Body of pancreas (tissue), 4 donors: ENCODE results near the gene LAD1. TPM values are rescaled to one million over a fixed set of nuclear protein-coding genes. Genes with fewer than 3 reads are reported as not detected.

ENCODE experiments used
- ATAC-seq: fragments of 150-250 bp; one replicate; pipeline ENCODE4 v1.9.1; 2016
- DNase-seq, 4 donors: peaks; one replicate each; pipeline ENCODE4 v3.0.0-alpha.2; 2019
- H3K27ac ChIP-seq, 4 donors: fragments of 200-600 bp; sonication (generic); 1 replicate in 3 of 4; 2 replicates in 1 of 4; pipeline versions ENCODE4 v1.5.1 to v1.6.1; 2016 to 2019; ENCODE audit warnings: mild to moderate bottlenecking in 1 of 4, mixed read lengths in 1 of 4, moderate library complexity in 1 of 4
- H3K27me3 ChIP-seq, 2 donors: fragments of 200-600 bp; sonication (generic); one replicate each; pipeline ENCODE4 v1.6.0; 2016; ENCODE audit warnings: mild to moderate bottlenecking in 1 of 2
- H3K36me3 ChIP-seq, 2 donors: fragments of 200-600 bp; sonication (generic); replicated peaks in 1 of 2; 2 replicates each; pipeline ENCODE4 v1.5.1; 2016; ENCODE audit warnings: low read depth in 2 of 2; ENCODE audit not compliant: insufficient read depth in 1 of 2
- H3K4me1 ChIP-seq: fragments of 200-600 bp; sonication (generic); one replicate; pipeline ENCODE4 v1.6.0; 2016
- H3K4me3 ChIP-seq, 2 donors: fragments of 200-600 bp; sonication (generic); 1 replicate in 1 of 2; 2 replicates in 1 of 2; pipeline ENCODE4 v1.5.1; 2016 to 2019
- H3K9me3 ChIP-seq, 3 donors: fragments of 200-600 bp; sonication (generic); 1 replicate in 2 of 3; 2 replicates in 1 of 3; pipeline ENCODE4 v1.5.1; 2016
- CTCF ChIP-seq, 7 experiments: fragments of 450-650 bp in 4 of 7; fragments of 200-600 bp in 3 of 7; sonication (generic) in 3 of 7; IDR thresholded peaks; one replicate each; pipeline ENCODE4 v1.5.1; 2016 to 2019; ENCODE audit warnings: antibody characterized with exemption in 7 of 7
- POLR2A ChIP-seq, 3 donors: fragments of 450-650 bp; IDR thresholded peaks; one replicate each; pipeline ENCODE4 v1.6.1; 2016; ENCODE audit warnings: antibody characterized with exemption in 3 of 3, mild to moderate bottlenecking in 2 of 3
- WGBS, 2 donors: methylation state at CpG; one replicate each; pipeline ENCODE4 v1.1.5; 2017; 5-methylcytosine and 5-hydroxymethylcytosine counted together
- intact Hi-C: fragments of 100-400 bp; cut with DNase I; formaldehyde crosslinking; loops from one replicate; pipeline ENCODE4 v1.15.1; 2023
- total RNA-seq, 2 donors: library from RNA; depleted of rRNA; stranded (reverse); fragments of >200 nt; gene quantifications; one replicate each; pipeline ENCODE4 v1.1.0, GENCODE V29; 2016

The LAD1 gene
- total RNA-seq = 10 to 100 TPM; 46.1 to 54.7 TPM

DNA sequence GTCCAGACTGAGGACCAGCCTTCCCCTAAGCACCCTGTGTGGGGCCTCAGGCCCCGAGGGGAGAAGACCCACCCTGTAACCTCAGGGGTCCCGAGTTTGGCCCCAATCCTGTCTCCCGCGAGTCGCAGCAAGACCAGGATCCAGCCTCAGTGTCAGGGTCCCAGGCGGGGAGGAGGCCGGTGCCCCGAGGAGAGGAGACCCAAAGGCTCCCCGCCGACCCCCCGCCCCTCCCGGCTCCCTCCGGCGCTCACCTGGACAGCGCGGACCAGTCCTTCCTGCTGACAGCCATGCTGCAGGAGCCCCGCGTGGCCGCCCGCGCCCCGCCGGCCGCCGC lies at the start of gene LAD1:
LAD1 (minus strand) TSS at position 307 of the 334 bp plus-strand sequence; CDS start at position 289, 18 bp downstream.
- Histone ChIP-seq H3K9me3 (no peaks in the 10 kb centered on the region), H3K27ac (peak within 1 kb of the TSS; percentile 93 to 98 (median 96)), H3K4me1 (peaks cover 69% of the 10 kb centered on the region), H3K4me3 (peak within 1 kb of the TSS; percentile 45 to 61), H3K36me3 (no peaks in the 10 kb centered on the region), H3K27me3 (no peaks in the 10 kb centered on the region)
- intact Hi-C loops = no loop called here
- TF ChIP-seq POLR2A (IDR thresholded peaks at IDR 0.05) = no peak
- TF ChIP-seq CTCF (IDR thresholded peaks at IDR 0.05) = no peak
- WGBS, 2 donors = 0 to 6% methylated on average over 3 to 19 of the region's 25 CpGs
- DNase-seq (no peak), ATAC-seq (no peak)

- no peaks in the 10 kb centered on the region for H3K27me3 ChIP-seq
- H3K36me3 ChIP-seq = no peaks in the 10 kb centered on the region
- H3K4me1 ChIP-seq = peaks cover 32% of the 10 kb centered on the region
- no peaks in the 10 kb centered on the region for H3K9me3 ChIP-seq
- intact Hi-C loops = no loop called here
- WGBS, 2 donors = 20 to 24% methylated on average over 15 to 19 of the region's 20 CpGs
- H3K4me3 ChIP-seq = no peak overlapping the region
- ATAC-seq = peak; percentile 90
- DNase-seq = peak; percentile 79 to 84 (median 82)
- H3K27ac ChIP-seq = peak overlapping the region; percentile 33 to 88 (median 70)
- peak; percentile 78 to 82 (median 80) for TF ChIP-seq CTCF (IDR thresholded peaks at IDR 0.05)
- TF ChIP-seq POLR2A (IDR thresholded peaks at IDR 0.05) = no peak
Measured at GRCh38 chr1:201447903-201448871, 49.1 kb upstream of the LAD1 start.

DNA sequence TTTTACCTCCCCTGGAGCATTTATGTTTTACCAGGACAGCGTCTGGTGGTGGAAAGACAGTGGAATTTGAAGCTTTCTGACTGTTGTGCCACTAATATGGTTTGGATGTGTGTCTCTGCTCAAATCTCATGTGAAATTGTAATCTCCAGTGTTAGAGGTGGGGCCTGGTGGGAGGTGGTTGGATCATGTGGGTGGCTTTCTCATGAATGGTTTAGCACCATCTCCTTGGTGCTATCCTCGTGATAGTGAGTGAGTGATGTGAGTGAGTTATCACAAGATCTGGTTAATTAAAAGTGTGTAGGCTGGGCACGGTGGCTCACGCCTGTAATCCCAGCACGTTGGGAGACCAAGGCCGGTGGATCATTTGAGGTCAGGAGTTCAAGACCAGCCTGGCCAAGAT lies 46.2 kb upstream of the LAD1 start:
- 78 to 88% methylated on average over 6 of the region's 6 CpGs for WGBS, 2 donors
- Histone ChIP-seq H3K4me1 (peaks cover 23% of the 10 kb centered on the region), H3K36me3 (no peaks in the 10 kb centered on the region), H3K27me3 (no peaks in the 10 kb centered on the region), H3K27ac (no peak overlapping the region), H3K4me3 (no peak overlapping the region), H3K9me3 (no peaks in the 10 kb centered on the region)
- no peak for DNase-seq
- no peak for ATAC-seq
- intact Hi-C loops = no loop called here
- no peak for TF ChIP-seq CTCF (IDR thresholded peaks at IDR 0.05)

DNA sequence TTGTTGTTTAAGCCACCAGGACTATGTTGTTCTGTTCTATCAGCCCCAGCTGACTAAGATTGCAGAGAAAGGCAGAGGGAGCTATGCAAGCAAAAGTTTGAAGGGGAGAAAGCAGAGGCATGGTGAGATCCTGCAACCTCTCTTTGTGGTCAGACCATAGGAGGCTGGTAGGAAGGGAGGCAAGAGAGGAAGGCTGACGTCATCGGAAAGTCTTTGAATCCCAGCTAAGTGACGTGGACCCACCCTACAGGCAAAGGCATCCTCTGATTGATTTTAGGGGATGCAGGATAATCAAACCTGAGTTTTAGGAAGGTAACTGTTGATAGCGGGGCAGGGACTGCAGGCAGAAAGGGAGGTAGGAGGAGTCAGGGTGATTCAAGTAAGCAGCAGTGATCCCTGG lies 45.7 kb upstream of the LAD1 start:
- ATAC-seq (no peak), DNase-seq (no peak)
- Histone ChIP-seq H3K9me3 (no peaks in the 10 kb centered on the region), H3K4me3 (no peak overlapping the region), H3K4me1 (peaks cover 19% of the 10 kb centered on the region), H3K27ac (no peak overlapping the region), H3K36me3 (no peaks in the 10 kb centered on the region), H3K27me3 (no peaks in the 10 kb centered on the region)
- TF ChIP-seq CTCF (IDR thresholded peaks at IDR 0.05) (no peak), POLR2A (IDR thresholded peaks at IDR 0.05) (no peak)
- WGBS, 2 donors = 90 to 93% methylated on average over 4 of the region's 4 CpGs
- intact Hi-C loops = no loop called here
